Type B pancreatic cell (in vitro differentiated cells): Measurements from ENCODE around the gene MTF2. TPM values are rescaled to one million over a fixed set of nuclear protein-coding genes. Genes with fewer than 3 reads are reported as not detected.
"Not testable (repeated sequence)": the region's sequence is repeated elsewhere in the genome, so short reads cannot be mapped to it uniquely, and the experiment has no call there.

Experiments used
- DNase-seq: peaks from one replicate; pipeline ENCODE4 v3.0.0; 2021; ENCODE audit warnings: mixed read lengths; ENCODE audit not compliant: unreplicated experiment; ENCODE audit errors: extremely low spot score
- H3K27ac Mint-ChIP-seq: 2 replicates; pipeline ENCODE4 v1.8.0; 2021; ENCODE audit warnings: mild to moderate bottlenecking, mixed read lengths
- H3K27me3 Mint-ChIP-seq: 2 replicates; pipeline ENCODE4 v1.8.0; 2021; ENCODE audit warnings: mixed read lengths
- H3K36me3 Mint-ChIP-seq: 2 replicates; pipeline ENCODE4 v1.8.0; 2021; ENCODE audit warnings: mixed read lengths
- H3K4me1 Mint-ChIP-seq: one replicate; pipeline ENCODE4 v1.8.0; 2021; ENCODE audit warnings: mixed read lengths; ENCODE audit not compliant: unreplicated experiment
- H3K4me3 Mint-ChIP-seq: 2 replicates; pipeline ENCODE4 v1.8.0; 2021; ENCODE audit warnings: mild to moderate bottlenecking, mixed read lengths
- H3K9me3 Mint-ChIP-seq: 2 replicates; pipeline ENCODE4 v1.8.0; 2021; ENCODE audit warnings: mixed read lengths
- total RNA-seq: library from RNA; stranded (reverse); gene quantifications from 2 replicates; pipeline ENCODE4 v1.2.1, GENCODE V29; 2021; ENCODE audit warnings: low replicate concordance
- TF ChIP-seq, protein P1 (sequence below): fragments of 200-600 bp; sonication (generic); conservative IDR thresholded peaks from 2 replicates; pipeline ENCODE4 v1.5.0; 2021; ENCODE audit warnings: antibody characterized with exemption, mild to moderate bottlenecking

MTF2 gene
- total RNA-seq, 1 donor from 2014 or later: 67.8 TPM

DNA sequence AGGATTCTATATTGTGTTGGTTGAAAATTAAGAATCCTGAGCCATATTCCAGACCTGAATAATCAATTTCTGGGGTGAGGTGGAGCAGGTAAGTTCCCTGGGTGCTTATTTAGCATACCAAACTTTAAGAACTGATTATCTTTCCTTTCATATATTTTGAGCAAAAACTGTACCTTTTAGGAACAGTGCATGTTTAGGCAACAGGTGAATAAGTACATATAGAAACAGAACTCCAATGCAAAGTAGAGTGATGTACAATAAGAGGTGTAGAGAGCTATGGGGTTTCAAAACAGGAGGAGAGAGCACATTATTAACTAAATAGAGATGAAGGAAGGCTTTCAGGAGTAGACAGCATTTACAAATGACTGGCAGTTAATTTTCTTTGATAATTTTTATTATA is 72.4 kb downstream of the MTF2 start:
- Mint-ChIP-seq H3K4me3 (no peak overlapping the region), H3K36me3 (peaks cover 23% of the 10 kb centered on the region), H3K4me1 (no peaks in the 10 kb centered on the region), H3K9me3 (no peaks in the 10 kb centered on the region), H3K27ac (no peak overlapping the region), H3K27me3 (no peaks in the 10 kb centered on the region)
- TF ChIP-seq, protein P1, sequence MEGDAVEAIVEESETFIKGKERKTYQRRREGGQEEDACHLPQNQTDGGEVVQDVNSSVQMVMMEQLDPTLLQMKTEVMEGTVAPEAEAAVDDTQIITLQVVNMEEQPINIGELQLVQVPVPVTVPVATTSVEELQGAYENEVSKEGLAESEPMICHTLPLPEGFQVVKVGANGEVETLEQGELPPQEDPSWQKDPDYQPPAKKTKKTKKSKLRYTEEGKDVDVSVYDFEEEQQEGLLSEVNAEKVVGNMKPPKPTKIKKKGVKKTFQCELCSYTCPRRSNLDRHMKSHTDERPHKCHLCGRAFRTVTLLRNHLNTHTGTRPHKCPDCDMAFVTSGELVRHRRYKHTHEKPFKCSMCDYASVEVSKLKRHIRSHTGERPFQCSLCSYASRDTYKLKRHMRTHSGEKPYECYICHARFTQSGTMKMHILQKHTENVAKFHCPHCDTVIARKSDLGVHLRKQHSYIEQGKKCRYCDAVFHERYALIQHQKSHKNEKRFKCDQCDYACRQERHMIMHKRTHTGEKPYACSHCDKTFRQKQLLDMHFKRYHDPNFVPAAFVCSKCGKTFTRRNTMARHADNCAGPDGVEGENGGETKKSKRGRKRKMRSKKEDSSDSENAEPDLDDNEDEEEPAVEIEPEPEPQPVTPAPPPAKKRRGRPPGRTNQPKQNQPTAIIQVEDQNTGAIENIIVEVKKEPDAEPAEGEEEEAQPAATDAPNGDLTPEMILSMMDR: no peak
- DNase-seq: no peak

DNA sequence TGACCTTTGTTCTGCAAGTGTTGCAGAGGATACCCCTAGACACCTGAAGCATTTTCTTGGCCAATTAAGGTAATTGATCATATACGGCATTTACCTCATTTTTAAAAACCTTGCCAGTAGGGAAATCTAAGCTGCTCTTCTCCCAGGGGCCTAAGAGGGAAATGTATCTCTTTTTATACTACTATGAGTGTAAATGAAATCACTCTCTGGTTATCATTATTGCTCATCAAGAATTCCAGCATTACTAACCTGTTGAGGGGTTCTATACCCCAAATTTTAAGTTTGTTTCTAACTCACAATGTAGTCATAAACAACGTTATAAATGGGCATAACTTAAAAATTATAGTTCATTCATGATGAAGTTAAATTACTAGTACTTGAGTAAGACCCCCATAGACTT is 73.8 kb downstream of the MTF2 start:
- H3K27me3 Mint-ChIP-seq: no peaks in the 10 kb centered on the region
- TF ChIP-seq, protein P1: no peak

DNA sequence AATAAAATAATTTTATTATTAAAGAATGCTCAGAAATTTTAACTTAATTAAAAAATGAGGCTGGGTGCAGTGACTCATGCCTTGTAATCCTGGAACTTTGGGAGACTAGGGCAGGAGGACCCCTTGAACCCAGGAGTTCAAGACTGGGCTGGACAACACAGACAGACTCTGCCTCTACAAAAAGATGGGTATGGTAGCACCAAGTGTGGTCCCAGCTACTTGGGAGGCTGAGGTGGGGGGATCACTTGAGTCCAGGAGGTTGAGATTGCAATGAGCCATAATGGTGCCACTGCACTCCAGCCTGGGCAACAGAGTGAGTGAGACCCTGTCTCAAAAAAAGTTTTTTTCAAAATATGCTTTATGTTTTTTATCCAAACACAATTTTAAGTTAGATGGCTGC is 75.8 kb downstream of the MTF2 start:
- Mint-ChIP-seq H3K9me3 (no peaks in the 10 kb centered on the region), H3K27ac (no peak overlapping the region), H3K36me3 (peaks cover 12% of the 10 kb centered on the region), H3K27me3 (no peaks in the 10 kb centered on the region), H3K4me1 (no peaks in the 10 kb centered on the region), H3K4me3 (no peak overlapping the region)
- DNase-seq: no peak
- TF ChIP-seq, protein P1: no peak

More for the DNA sequence above, 73.8 kb downstream of the MTF2 start:
- no peak for DNase-seq
- Mint-ChIP-seq H3K9me3 (no peaks in the 10 kb centered on the region), H3K4me1 (no peaks in the 10 kb centered on the region), H3K27ac (no peak overlapping the region), H3K36me3 (peaks cover 12% of the 10 kb centered on the region), H3K4me3 (no peak overlapping the region)

DNA sequence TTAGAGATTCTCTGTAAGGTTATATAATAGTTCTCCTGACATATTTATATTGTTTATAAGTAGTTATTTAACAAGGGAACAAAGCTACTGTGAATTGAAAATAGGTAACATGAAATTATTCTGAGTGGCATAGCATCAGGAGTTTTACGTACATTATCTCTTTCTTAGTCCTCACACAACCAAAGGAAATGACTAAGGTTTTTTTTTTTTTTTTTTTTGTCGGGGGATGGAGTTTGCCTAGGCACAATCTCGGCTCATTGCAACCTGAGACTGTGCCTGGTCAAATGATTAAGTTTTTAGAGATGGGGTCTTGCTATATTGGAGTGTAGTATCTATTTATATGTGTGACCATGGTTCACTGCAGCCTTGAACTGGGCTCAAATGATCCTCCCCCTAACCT is 76.3 kb downstream of the MTF2 start:
- H3K4me1 Mint-ChIP-seq: no peaks in the 10 kb centered on the region
- no peak for DNase-seq
- H3K9me3 Mint-ChIP-seq: no peaks in the 10 kb centered on the region
- no peak overlapping the region for H3K27ac Mint-ChIP-seq
- no peaks in the 10 kb centered on the region for H3K27me3 Mint-ChIP-seq
- TF ChIP-seq, protein P1: no peak
- H3K4me3 Mint-ChIP-seq: no peak overlapping the region
- peaks cover 12% of the 10 kb centered on the region for H3K36me3 Mint-ChIP-seq

DNA sequence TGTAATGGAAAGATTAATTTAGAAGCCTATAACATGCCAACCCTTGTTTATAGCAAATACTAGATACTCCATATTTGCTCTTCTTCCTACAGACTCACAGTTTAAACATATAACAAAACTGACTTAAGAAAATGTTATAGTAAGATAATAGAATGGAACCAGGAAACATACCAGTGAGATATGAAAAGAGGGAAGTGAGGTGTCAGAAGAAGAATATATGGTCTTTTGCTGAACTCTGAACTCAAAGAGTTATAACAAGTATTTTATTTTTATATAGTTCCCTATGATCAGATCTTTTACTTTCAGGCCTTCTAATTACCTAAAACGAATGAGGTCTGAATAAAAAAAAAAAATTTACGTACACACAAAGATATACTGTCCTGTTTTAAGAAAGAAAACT is 80.3 kb downstream of the MTF2 start:
- Mint-ChIP-seq H3K36me3 (peaks cover 17% of the 10 kb centered on the region), H3K4me1 (no peaks in the 10 kb centered on the region), H3K27ac (no peak overlapping the region), H3K4me3 (no peak overlapping the region), H3K27me3 (no peaks in the 10 kb centered on the region), H3K9me3 (no peaks in the 10 kb centered on the region)
- TF ChIP-seq, protein P1: no peak
- DNase-seq: no peak

DNA sequence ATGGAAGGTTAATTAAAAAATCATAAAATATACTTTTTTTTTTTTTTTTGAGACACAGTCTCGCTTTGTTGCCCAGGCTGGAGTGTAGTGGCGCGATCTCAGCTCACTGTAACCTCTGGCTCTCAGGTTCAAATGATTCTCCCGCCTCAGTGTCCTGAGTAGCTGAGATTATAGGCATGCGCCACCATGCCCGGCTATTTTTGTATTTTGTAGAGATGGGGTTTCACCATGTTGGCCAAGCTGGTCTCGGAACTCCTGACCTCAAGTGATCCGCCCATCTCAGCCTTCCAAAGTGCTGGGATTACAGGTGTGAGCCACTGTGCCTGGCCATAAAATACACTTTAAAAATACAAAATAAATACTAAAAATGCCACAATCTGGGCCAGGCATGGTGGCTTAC is 84.2 kb downstream of the MTF2 start:
- not testable (repeated sequence) for H3K27me3 Mint-ChIP-seq, H3K4me3 Mint-ChIP-seq, H3K4me1 Mint-ChIP-seq, DNase-seq, H3K27ac Mint-ChIP-seq
- Mint-ChIP-seq H3K36me3 (peaks cover 39% of the 10 kb centered on the region), H3K9me3 (peaks cover 11% of the 10 kb centered on the region)
